IMR-90 (cell line): ENCODE data around the gene CADM1. TPM values are rescaled to one million over a fixed set of nuclear protein-coding genes. Genes with fewer than 3 reads are reported as not detected.
"Not testable (repeated sequence)": the region's sequence is repeated elsewhere in the genome, so short reads cannot be mapped to it uniquely, and the experiment has no call there.

ENCODE experiments used
- ATAC-seq: fragments of 200-7000 bp; cut with Tn5 transposase; 2 replicates; pipeline ENCODE4 v1.9.1; 2020; ENCODE audit warnings: low read depth, mild to moderate bottlenecking, moderate library complexity
- BruUV-seq: library from RNA; stranded (reverse); fragments of 400-500 nt; replicated peaks from 2 replicates; lab custom pipeline; 2021; lab: Mats Ljungman, UMichigan
- CTCF ChIA-PET: fragments of 300-600 bp; formaldehyde crosslinking; extraction: SDS; loops from one replicate; lab custom pipeline; 2021; ENCODE audit warnings: antibody characterized with exemption; lab: Yijun Ruan, JAX
- POLR2A ChIA-PET: fragments of 300-600 bp; sonication (Branson Sonifier 250); formaldehyde crosslinking; loops from one replicate; lab custom pipeline; 2022; ENCODE audit warnings: antibody characterized with exemption; ENCODE audit not compliant: unreplicated experiment; lab: Charles Lee
- DNase-seq: peaks from one replicate; pipeline ENCODE4 v3.0.0; 2013
- H2AFZ ChIP-seq: replicated peaks from 2 replicates; pipeline ENCODE3; 2013; ENCODE audit warnings: low read length, mild to moderate bottlenecking; ENCODE audit not compliant: poor library complexity
- H2AK5ac ChIP-seq: 2 replicates; pipeline ENCODE4 v1.6.1; 2013; ENCODE audit warnings: low read depth, low read length, inconsistent platforms
- H2AK9ac ChIP-seq: replicated peaks from 2 replicates; pipeline ENCODE3; 2013; ENCODE audit warnings: mild to moderate bottlenecking, low read depth, low read length, moderate library complexity; ENCODE audit not compliant: poor library complexity
- H2BK120ac ChIP-seq: 2 replicates; pipeline ENCODE4 v1.6.1; 2013; ENCODE audit warnings: low read depth, low read length, inconsistent platforms
- H2BK15ac ChIP-seq: 3 replicates; pipeline ENCODE4 v1.6.1; 2013; ENCODE audit warnings: low read depth, low read length, inconsistent platforms
- H2BK20ac ChIP-seq: 2 replicates; pipeline ENCODE4 v1.6.1; 2013; ENCODE audit warnings: low read depth, mild to moderate bottlenecking, inconsistent platforms, low read length, moderate library complexity
- H2BK5ac ChIP-seq: 2 replicates; pipeline ENCODE4 v1.6.1; 2013; ENCODE audit warnings: mild to moderate bottlenecking, low read depth, low read length, inconsistent platforms; ENCODE audit not compliant: poor library complexity, severe bottlenecking
- H3K14ac ChIP-seq: replicated peaks from 2 replicates; pipeline ENCODE4 v1.6.1; 2013; ENCODE audit warnings: low read depth, low read length, inconsistent platforms
- H3K18ac ChIP-seq: 2 replicates; pipeline ENCODE4 v1.6.1; 2013; ENCODE audit warnings: low read depth, low read length, control low read depth
- H3K23ac ChIP-seq: 2 replicates; pipeline ENCODE4 v1.6.1; 2013; ENCODE audit warnings: low read depth, low read length, inconsistent platforms
- H3K27ac ChIP-seq: 2 replicates; pipeline ENCODE4 v1.5.1; 2013; ENCODE audit warnings: mild to moderate bottlenecking, control low read depth, low read length; ENCODE audit not compliant: insufficient read depth
- H3K27me3 ChIP-seq: 2 replicates; pipeline ENCODE4 v1.6.1; 2013; ENCODE audit warnings: low read length; ENCODE audit not compliant: control insufficient read depth, insufficient read depth
- H3K36me3 ChIP-seq: 2 replicates; pipeline ENCODE4 v1.6.1; 2013; ENCODE audit warnings: low read length, mixed read lengths; ENCODE audit not compliant: control insufficient read depth, insufficient read depth
- H3K4ac ChIP-seq: 2 replicates; pipeline ENCODE4 v1.6.1; 2013; ENCODE audit warnings: low read depth, low read length, inconsistent platforms
- H3K4me1 ChIP-seq: 2 replicates; pipeline ENCODE4 v1.6.1; 2013; ENCODE audit warnings: low read length, mixed read lengths; ENCODE audit not compliant: control insufficient read depth, insufficient read depth
- H3K4me2 ChIP-seq: 2 replicates; pipeline ENCODE4 v1.6.1; 2013; ENCODE audit warnings: low read depth, mild to moderate bottlenecking, control low read depth, low read length, moderate library complexity
- H3K4me3 ChIP-seq: 2 replicates; pipeline ENCODE4 v1.5.1; 2013; ENCODE audit warnings: low read depth, mild to moderate bottlenecking, control low read depth, low read length, moderate library complexity; ENCODE audit not compliant: insufficient read depth
- H3K56ac ChIP-seq: 2 replicates; pipeline ENCODE4 v1.6.1; 2013; ENCODE audit warnings: low read length, inconsistent platforms; ENCODE audit not compliant: insufficient read depth; ENCODE audit errors: extremely low read depth
- H3K79me1 ChIP-seq, 2 experiments: 2 replicates each; pipeline ENCODE4 v1.6.1; 2013; ENCODE audit warnings: low read length in 2 of 2, inconsistent platforms in 1 of 2, low read depth in 1 of 2
- H3K9ac ChIP-seq: 2 replicates; pipeline ENCODE4 v1.6.1; 2013; ENCODE audit warnings: low read depth, low read length, control low read depth
- H3K9me1 ChIP-seq: 2 replicates; pipeline ENCODE4 v1.6.1; 2013; ENCODE audit warnings: low read length, inconsistent platforms; ENCODE audit not compliant: insufficient read depth
- H3K9me3 ChIP-seq: 2 replicates; pipeline ENCODE4 v1.6.1; 2013; ENCODE audit warnings: low read length; ENCODE audit not compliant: control insufficient read depth, insufficient read depth
- H4K20me1 ChIP-seq: 2 replicates; pipeline ENCODE4 v1.6.1; 2013; ENCODE audit warnings: low read length, inconsistent platforms; ENCODE audit not compliant: insufficient read depth
- H4K5ac ChIP-seq: 2 replicates; pipeline ENCODE4 v1.6.1; 2013; ENCODE audit warnings: mild to moderate bottlenecking, low read depth, low read length, control low read depth
- H4K8ac ChIP-seq, 2 experiments: 2 replicates each; pipeline ENCODE4 v1.6.1; 2013; ENCODE audit warnings: low read depth in 2 of 2, low read length in 2 of 2, control low read depth in 1 of 2, inconsistent platforms in 1 of 2
- H4K91ac ChIP-seq: 2 replicates; pipeline ENCODE4 v1.6.1; 2013; ENCODE audit warnings: low read depth, low read length, inconsistent platforms; ENCODE audit not compliant: insufficient read depth
- WGBS, 2 experiments: methylation state at CpG; one replicate each; pipeline versions ENCODE4 v1.1.5 to v1.1.7; 2013; ENCODE audit warnings: missing lambda C conversion rate in 2 of 2; ENCODE audit not compliant: insufficient read length in 1 of 2; ENCODE audit errors: extremely low coverage in 2 of 2; 5-methylcytosine and 5-hydroxymethylcytosine counted together
- dilution Hi-C: fragments of 300-500 bp; cut with HindIII; formaldehyde crosslinking; loops from one replicate; pipeline ENCODE4 v1.14.3; 2018; ENCODE audit warnings: low sequenced_read_pairs; ENCODE audit not compliant: unreplicated experiment
- in situ Hi-C: fragments of 300-500 bp; cut with MboI; formaldehyde crosslinking; loops from 3 replicates; pipeline ENCODE4 v1.14.3; 2019; ENCODE audit warnings: low sequenced_read_pairs, inconsistent platforms, mixed read lengths
- intact Hi-C: fragments of 100-400 bp; cut with micrococcal nuclease; formaldehyde crosslinking; loops from 2 replicates; pipeline ENCODE4 v1.10.0; 2022
- polyA plus RNA-seq, 3 experiments: library from polyadenylated mRNA; depleted of rRNA; stranded (reverse); fragments of >200 nt; gene quantifications; 2 replicates each; pipeline ENCODE4 v1.2.3, GENCODE V29; 2012; ENCODE audit warnings: low replicate concordance in 1 of 3
- total RNA-seq: library from RNA; depleted of rRNA; stranded (reverse); fragments of >200 nt; gene quantifications from 2 replicates; pipeline ENCODE4 v1.2.3, GENCODE V29; 2012
- TF ChIP-seq, protein P1 (sequence below): fragments of 150-350 bp; IDR thresholded peaks from 2 replicates; pipeline ENCODE4 v1.6.1; 2016; ENCODE audit warnings: low read depth, mild to moderate bottlenecking, low read length, moderate library complexity, borderline replicate concordance

Gene CADM1
- total and polyA plus RNA-seq, 2 of the 4 experiments (the other 2 are of a cell fraction): 28.8 to 77.1 TPM

- TF ChIP-seq, protein P1, sequence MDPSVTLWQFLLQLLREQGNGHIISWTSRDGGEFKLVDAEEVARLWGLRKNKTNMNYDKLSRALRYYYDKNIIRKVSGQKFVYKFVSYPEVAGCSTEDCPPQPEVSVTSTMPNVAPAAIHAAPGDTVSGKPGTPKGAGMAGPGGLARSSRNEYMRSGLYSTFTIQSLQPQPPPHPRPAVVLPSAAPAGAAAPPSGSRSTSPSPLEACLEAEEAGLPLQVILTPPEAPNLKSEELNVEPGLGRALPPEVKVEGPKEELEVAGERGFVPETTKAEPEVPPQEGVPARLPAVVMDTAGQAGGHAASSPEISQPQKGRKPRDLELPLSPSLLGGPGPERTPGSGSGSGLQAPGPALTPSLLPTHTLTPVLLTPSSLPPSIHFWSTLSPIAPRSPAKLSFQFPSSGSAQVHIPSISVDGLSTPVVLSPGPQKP: no peak
Observed at GRCh38 chr11:115475564-115475963, 28.7 kb downstream of the CADM1 start (continued).

GRCh38 chr11:115474306-115474705 is 29.9 kb downstream of the CADM1 start:
- H2BK15ac ChIP-seq, H2AK5ac ChIP-seq, H2AFZ ChIP-seq, H4K20me1 ChIP-seq, H3K4ac ChIP-seq, H4K91ac ChIP-seq, H3K9ac ChIP-seq, H3K23ac ChIP-seq, ATAC-seq, H3K9me1 ChIP-seq, H4K8ac ChIP-seq, H2BK120ac ChIP-seq, H3K36me3 ChIP-seq, H3K4me1 ChIP-seq, POLR2A ChIA-PET, H3K4me3 ChIP-seq, H3K9me3 ChIP-seq, dilution Hi-C loops, in situ Hi-C loops, intact Hi-C loops, H3K18ac ChIP-seq, H3K56ac ChIP-seq, H2BK5ac ChIP-seq, H3K27ac ChIP-seq, H3K4me2 ChIP-seq, BruUV-seq, DNase-seq, H3K79me1 ChIP-seq, H3K14ac ChIP-seq, H2AK9ac ChIP-seq, CTCF ChIA-PET, H2BK20ac ChIP-seq, H4K5ac ChIP-seq, H3K27me3 ChIP-seq: not testable (repeated sequence)
- no CpG with 5 or more reads among the region's 3 CpGs for WGBS, 2 experiments
